K562 (cell line): Measurements from ENCODE around the gene FTO. TPM values are rescaled to one million over a fixed set of nuclear protein-coding genes. Genes with fewer than 3 reads are reported as not detected.

ENCODE experiments used
- ATAC-seq: fragments of 200-7000 bp; cut with Tn5 transposase; 3 replicates; pipeline ENCODE4 v1.9.1; 2020; ENCODE audit warnings: moderate library complexity
- BruUV-seq: library from RNA; stranded (reverse); fragments of 400-500 nt; replicated peaks from 2 replicates; lab custom pipeline; 2021; lab: Mats Ljungman, UMichigan
- CTCF ChIA-PET: fragments of 300-600 bp; formaldehyde crosslinking; extraction: SDS; loops from one replicate; lab custom pipeline; 2021; ENCODE audit warnings: low intra/inter-chr PET ratio; lab: Yijun Ruan, JAX
- POLR2A ChIA-PET: fragments of 300-600, 350-650 bp; sonication (Branson Sonifier 250); formaldehyde crosslinking; extraction: SDS; loops from one replicate; lab custom pipeline; 2021; ENCODE audit warnings: antibody characterized with exemption, inconsistent platforms; lab: Yijun Ruan, JAX
- DNase-seq, 4 experiments: peaks; one replicate each; pipeline versions ENCODE4 v3.0.0 to v3.0.0-alpha.2; 2011 to 2018; ENCODE audit warnings: low spot score in 3 of 4, mixed read lengths in 3 of 4; ENCODE audit errors: extremely low read depth in 1 of 4
- FAIRE-seq: peaks from 2 replicates; lab custom pipeline; 2011; peaks lifted over from hg19 to GRCh38; lab: Jason Lieb, UNC
- H2AFZ ChIP-seq: 2 replicates; pipeline ENCODE4 v1.6.0; 2011; ENCODE audit warnings: low read depth, low read length, control low read depth, inconsistent platforms
- H3K27ac ChIP-seq: fragments of 200-600 bp; 3 replicates; pipeline ENCODE4 v1.8.0; 2011; ENCODE audit warnings: low read depth, mild to moderate bottlenecking, control low read depth, inconsistent platforms, low read length, moderate library complexity, mixed read lengths; ENCODE audit errors: extremely low read depth
- H3K27me3 ChIP-seq, 2 experiments: fragments of 300-600 bp in 1 of 2; 2 replicates in 1 of 2; 3 replicates in 1 of 2; pipeline versions ENCODE4 v1.6.0 to v1.8.0; 2011; ENCODE audit warnings: inconsistent platforms in 2 of 2, low read length in 2 of 2, mild to moderate bottlenecking in 1 of 2, mixed read lengths in 1 of 2, moderate library complexity in 1 of 2; ENCODE audit not compliant: control insufficient read depth in 2 of 2, insufficient read depth in 2 of 2
- H3K36me3 ChIP-seq: fragments of 300-600 bp; 3 replicates; pipeline ENCODE4 v1.8.0; 2011; ENCODE audit warnings: mild to moderate bottlenecking, low read length, inconsistent platforms; ENCODE audit not compliant: control insufficient read depth, insufficient read depth
- H3K4me1 ChIP-seq, 2 experiments: fragments of 200-600 bp in 1 of 2; replicated peaks in 1 of 2; 2 replicates in 1 of 2; 3 replicates in 1 of 2; pipeline versions ENCODE4 v1.5.1 to v1.8.0; 2011; ENCODE audit warnings: inconsistent platforms in 2 of 2, low read length in 2 of 2, mild to moderate bottlenecking in 1 of 2, mixed read lengths in 1 of 2, moderate library complexity in 1 of 2; ENCODE audit not compliant: control insufficient read depth in 2 of 2, insufficient read depth in 2 of 2
- H3K4me2 ChIP-seq: 2 replicates; pipeline ENCODE4 v1.6.1; 2011; ENCODE audit warnings: low read length, control low read depth, inconsistent platforms, mixed read lengths; ENCODE audit not compliant: insufficient read depth
- H3K4me3 ChIP-seq: fragments of 200-600 bp; sonication (generic), shearing (Covaris generic); 2 replicates; pipeline ENCODE4 v1.5.1; 2016; ENCODE audit warnings: control low read depth, inconsistent platforms
- H3K79me2 ChIP-seq: fragments of 200-600 bp; 3 replicates; pipeline ENCODE4 v1.8.0; 2011; ENCODE audit warnings: low read length, inconsistent platforms; ENCODE audit not compliant: control insufficient read depth, insufficient read depth
- H3K9ac ChIP-seq, 2 experiments: 2 replicates each; pipeline versions ENCODE4 v1.6.0 to v1.6.1; 2011; ENCODE audit warnings: low read depth in 2 of 2, low read length in 2 of 2, control low read depth in 1 of 2, inconsistent platforms in 1 of 2, mild to moderate bottlenecking in 1 of 2, mixed read lengths in 1 of 2; ENCODE audit not compliant: insufficient read depth in 1 of 2
- H3K9me1 ChIP-seq: one replicate; pipeline ENCODE4 v1.6.0; 2011; ENCODE audit warnings: inconsistent platforms, mild to moderate bottlenecking, low read length, moderate library complexity; ENCODE audit not compliant: control insufficient read depth, insufficient read depth
- H3K9me3 ChIP-seq: replicated peaks from 2 replicates; pipeline ENCODE4 v1.5.1; 2011; ENCODE audit warnings: low read depth, low read length, inconsistent platforms; ENCODE audit not compliant: control insufficient read depth, insufficient read depth
- H4K20me1 ChIP-seq: replicated peaks from 2 replicates; pipeline ENCODE4 v1.6.1; 2011; ENCODE audit warnings: low read length, inconsistent platforms, mixed read lengths; ENCODE audit not compliant: control insufficient read depth, insufficient read depth
- MED1 ChIP-seq: sonication (generic); formaldehyde crosslinking; IDR thresholded peaks from 2 replicates; pipeline ENCODE4 v1.8.1; 2023; ENCODE audit warnings: missing genetic modification reagents, borderline replicate concordance
- POLR2G ChIP-seq: fragments of 200-400 bp; formaldehyde crosslinking; IDR thresholded peaks from 2 replicates; pipeline ENCODE4 v1.6.1; 2017; ENCODE audit warnings: low read depth, mild to moderate bottlenecking, antibody characterized with exemption, low read length, moderate library complexity
- THAP7 ChIP-seq: fragments of 250-450 bp; sonication (Bioruptor Pico); IDR thresholded peaks from 2 replicates; pipeline ENCODE4 v1.5.0; 2021
- WGBS: fragments of 100-300 bp; shearing (Covaris generic); methylation state at CpG from one replicate; pipeline ENCODE4 v1.1.6; 2016; ENCODE audit warnings: low coverage, mixed read lengths; ENCODE audit not compliant: insufficient coverage; ENCODE audit errors: missing lambda C conversion rate; 5-methylcytosine and 5-hydroxymethylcytosine counted together
- in situ Hi-C: fragments of 300-500 bp; cut with MboI; formaldehyde crosslinking; loops from 4 replicates; pipeline ENCODE4 v1.15.0; 2018; ENCODE audit warnings: inconsistent platforms, mixed read lengths
- intact Hi-C: fragments of 100-400 bp; cut with micrococcal nuclease; formaldehyde crosslinking; loops from 2 replicates; pipeline ENCODE4 v1.14.2; 2022
- polyA plus RNA-seq, 8 experiments: library from polyadenylated mRNA; depleted of rRNA in 4 of 8; stranded (reverse) in 5 of 8; unstranded in 3 of 8; fragments of >200 nt; fragmentation: Nextera tagmentation in 2 of 8; fragmentation: Illumina TruSeq in 1 of 8; extraction: Ambion mirVana in 2 of 8; extraction: Trizol in 1 of 8; gene quantifications; 2 replicates each; pipeline versions ENCODE4 v1.2.1 to v1.2.3, GENCODE V29; 2011 to 2014; ENCODE audit warnings: inconsistent platforms in 1 of 8, missing spikeins in 1 of 8
- total RNA-seq, 7 experiments: library from RNA; depleted of rRNA in 6 of 7; stranded (reverse); fragments of >200 nt in 6 of 7; fragmentation: Illumina TruSeq in 2 of 7; extraction: Trizol in 2 of 7; gene quantifications; 2 replicates each; pipeline versions ENCODE4 v1.2.1 to v1.2.3, GENCODE V29; 2011 to 2021; ENCODE audit warnings: low replicate concordance in 1 of 7

Gene FTO
- total and polyA plus RNA-seq, 9 of the 15 experiments (the other 6 are each of a cell fraction or from before 2014, with no cell fraction given): 11.3 to 27.7 (median 25.5) TPM

GRCh38 chr16:53812914-53813313 lies 109.0 kb downstream of the FTO start (continued):
- TF ChIP-seq POLR2G (no peak), THAP7 (CRISPR knock-in tag) (no peak)

DNA sequence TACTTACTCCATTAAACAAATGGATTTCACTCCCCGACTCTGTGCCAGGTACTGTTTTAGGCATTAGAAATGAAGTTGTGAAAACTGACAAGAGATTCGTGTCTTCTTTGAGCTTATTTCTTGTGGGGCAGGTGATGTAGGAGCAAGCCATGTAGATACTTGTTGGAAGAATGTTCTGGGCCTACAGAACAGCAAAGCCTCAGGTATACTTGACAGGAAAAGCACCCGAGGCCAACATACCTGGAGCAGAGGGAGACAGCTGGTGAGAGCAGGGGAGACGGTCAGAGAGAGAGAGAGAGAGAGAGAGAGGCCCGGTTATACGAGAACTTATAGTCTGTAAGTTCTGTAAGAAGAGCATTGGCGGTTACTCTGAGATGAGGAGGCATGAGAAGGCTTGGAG lies 110.8 kb downstream of the FTO start:
- no peaks in the 10 kb centered on the region for H3K27me3 ChIP-seq
- H4K20me1 ChIP-seq: no peaks in the 10 kb centered on the region
- no peak for TF ChIP-seq MED1
- TF ChIP-seq, all 486 proteins: peak for 0
- ATAC-seq (no peak), FAIRE-seq (no peak), DNase-seq (no peak)
- H3K79me2 ChIP-seq: no peaks in the 10 kb centered on the region
- 40% methylated on average over 6 of the region's 7 CpGs for WGBS
- no peaks in the 10 kb centered on the region; the same call in 2 of the 3 replicates for H3K36me3 ChIP-seq
- H3K27ac ChIP-seq: no peak overlapping the region
- H2AFZ ChIP-seq: no peak overlapping the region
- H3K4me1 ChIP-seq: no peaks in the 10 kb centered on the region
- BruUV-seq: no TSS peak
- no peak overlapping the region for H3K4me2 ChIP-seq
- H3K9ac ChIP-seq: no peak overlapping the region
- CTCF ChIA-PET: no interaction called here
- no peaks in the 10 kb centered on the region for H3K9me1 ChIP-seq
- in situ Hi-C loops (no loop called here), intact Hi-C loops (no loop called here)
- no peak overlapping the region for H3K4me3 ChIP-seq
- no peaks in the 10 kb centered on the region for H3K9me3 ChIP-seq
- POLR2A ChIA-PET: no interaction called here
